Measurements from ENCODE around the gene TGFB3. TPM values are rescaled to one million over a fixed set of nuclear protein-coding genes. Genes with fewer than 3 reads are reported as not detected.

The TGFB3 gene
- total RNA-seq, 1 donor from 2014 or later, result not detected

DNA sequence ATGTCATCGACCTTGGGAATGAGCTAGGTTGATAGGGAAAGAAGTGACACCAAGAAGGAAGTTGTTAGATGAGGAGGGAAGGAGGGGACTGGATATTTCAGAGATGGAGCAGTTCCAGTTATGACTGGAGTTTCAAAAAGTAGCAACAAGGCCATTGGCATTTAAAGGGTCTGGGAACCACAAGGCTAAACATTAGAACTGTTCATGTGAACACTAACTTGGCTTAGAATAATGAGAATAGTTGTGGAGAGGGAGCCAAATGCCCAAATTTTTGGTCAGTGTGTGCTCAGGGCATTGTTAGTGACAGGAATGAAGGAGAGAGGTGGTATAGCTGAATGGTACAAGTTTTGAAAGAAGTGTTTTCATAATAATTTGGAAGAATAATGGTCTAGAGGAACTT, 20.6 kb upstream of the TGFB3 start:
- Mint-ChIP-seq H3K36me3 (peaks cover 69% of the 10 kb centered on the region), H3K9me3 (peaks cover 16% of the 10 kb centered on the region), H3K27ac (no peak overlapping the region), H3K4me1 (peaks cover 2% of the 10 kb centered on the region), H3K4me3 (no peak overlapping the region), H3K27me3 (ENCODE audit: insufficient read depth, low read depth) (peaks cover 3% of the 10 kb centered on the region)
- H4K20me1 ChIP-seq (ENCODE audit: low read depth), result no peaks in the 10 kb centered on the region
- H3K9me3 ChIP-seq (ENCODE audit: low read depth), result no peaks in the 10 kb centered on the region
- no peak for DNase-seq (ENCODE audit: low spot score)
- no peak overlapping the region for H3K27ac ChIP-seq
- H3K4me2 ChIP-seq, result no peak overlapping the region
- peaks cover 11% of the 10 kb centered on the region for H3K36me3 ChIP-seq
- H3K4me1 ChIP-seq, result no peaks in the 10 kb centered on the region
- no peak overlapping the region for H3K9ac ChIP-seq
- TF ChIP-seq EZH2 (IDR thresholded peaks at IDR 0.05), result no peak
- TF ChIP-seq EZH2phosphoT487 (IDR thresholded peaks at IDR 0.05), result no peak
- TF ChIP-seq CTCF (IDR thresholded peaks at IDR 0.05), result no peak
- no peaks in the 10 kb centered on the region for H3K79me2 ChIP-seq (ENCODE audit: low read depth)
- no peak overlapping the region for H2AFZ ChIP-seq (replicated peaks)
- H3F3A ChIP-seq (ENCODE audit: low read depth), result no peaks in the 10 kb centered on the region
- H3K27me3 ChIP-seq, result no peaks in the 10 kb centered on the region
- H3K4me3 ChIP-seq, result no peak overlapping the region

- Mint-ChIP-seq H3K36me3 (peaks cover 50% of the 10 kb centered on the region), H3K4me1 (no peaks in the 10 kb centered on the region)
- H3K36me3 ChIP-seq, result peaks cover 6% of the 10 kb centered on the region
These were observed 17.9 kb upstream of the TGFB3 start for GRCh38 chr14:75999511-76000190.

DNA sequence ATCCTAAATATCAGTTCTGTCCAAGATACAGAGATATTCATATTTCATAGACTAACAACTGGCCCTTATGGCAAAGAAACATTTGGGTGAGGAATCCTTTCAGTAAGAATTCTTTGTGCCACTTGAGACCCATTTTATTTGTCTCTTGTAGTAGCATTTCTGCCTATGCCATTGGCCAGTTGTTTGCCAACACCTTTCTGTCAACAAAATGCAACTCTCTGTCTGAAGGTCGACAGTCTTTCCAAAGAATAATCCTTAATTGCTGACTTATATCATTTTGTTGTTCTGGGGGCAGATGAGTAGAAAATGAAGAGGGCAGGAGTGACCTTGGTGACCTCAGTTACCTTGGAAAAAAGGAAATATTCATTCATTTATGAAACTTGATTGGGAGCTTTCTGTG, 14.7 kb upstream of the TGFB3 start:
- DNase-seq (ENCODE audit: low spot score), result no peak
- H3K4me3 Mint-ChIP-seq, result no peak overlapping the region
- peaks cover 3% of the 10 kb centered on the region for H3K27me3 Mint-ChIP-seq (ENCODE audit: insufficient read depth, low read depth)
- Histone ChIP-seq H3K4me2 (no peak overlapping the region), H3K4me3 (no peak overlapping the region), H3K4me1 (no peaks in the 10 kb centered on the region), H4K20me1 (ENCODE audit: low read depth) (peaks cover 14% of the 10 kb centered on the region), H3K9ac (no peak overlapping the region), H3F3A (ENCODE audit: low read depth) (no peaks in the 10 kb centered on the region), H3K36me3 (no peaks in the 10 kb centered on the region), H3K9me3 (ENCODE audit: low read depth) (no peaks in the 10 kb centered on the region), H2AFZ (replicated peaks) (no peak overlapping the region), H3K79me2 (ENCODE audit: low read depth) (no peaks in the 10 kb centered on the region), H3K27me3 (no peaks in the 10 kb centered on the region), H3K27ac (no peak overlapping the region)
- H3K36me3 Mint-ChIP-seq, result peaks cover 38% of the 10 kb centered on the region
- no peaks in the 10 kb centered on the region for H3K9me3 Mint-ChIP-seq
- TF ChIP-seq EZH2phosphoT487 (IDR thresholded peaks at IDR 0.05) (no peak), CTCF (IDR thresholded peaks at IDR 0.05) (no peak), EZH2 (IDR thresholded peaks at IDR 0.05) (no peak)
- no peaks in the 10 kb centered on the region for H3K4me1 Mint-ChIP-seq
- H3K27ac Mint-ChIP-seq, result no peak overlapping the region

More at GRCh38 chr14:75999511-76000190, 17.9 kb upstream of the TGFB3 start:
- H3K27ac Mint-ChIP-seq, result no peak overlapping the region
- Histone ChIP-seq H3K27me3 (no peaks in the 10 kb centered on the region), H3K9me3 (ENCODE audit: low read depth) (no peaks in the 10 kb centered on the region), H3F3A (ENCODE audit: low read depth) (no peaks in the 10 kb centered on the region), H3K9ac (no peak overlapping the region), H3K27ac (no peak overlapping the region), H3K4me3 (no peak overlapping the region), H3K79me2 (ENCODE audit: low read depth) (no peaks in the 10 kb centered on the region), H3K4me2 (no peak overlapping the region), H4K20me1 (ENCODE audit: low read depth) (peaks cover 11% of the 10 kb centered on the region), H3K4me1 (no peaks in the 10 kb centered on the region), H2AFZ (replicated peaks) (no peak overlapping the region)
- H3K27me3 Mint-ChIP-seq (ENCODE audit: insufficient read depth, low read depth), result peaks cover 3% of the 10 kb centered on the region
- H3K4me3 Mint-ChIP-seq, result no peak overlapping the region
- no peak for TF ChIP-seq CTCF (IDR thresholded peaks at IDR 0.05)
- no peak for TF ChIP-seq EZH2phosphoT487 (IDR thresholded peaks at IDR 0.05)
- TF ChIP-seq EZH2 (IDR thresholded peaks at IDR 0.05), result no peak
- DNase-seq (ENCODE audit: low spot score), result no peak
- peaks cover 9% of the 10 kb centered on the region for H3K9me3 Mint-ChIP-seq

All from neural progenitor cell (in vitro differentiated cells).